SK-N-MC (cell line): Measurements from ENCODE around the gene MCU.

Source experiments
- EZH2 ChIP-seq: fragments of 200-600 bp; sonication (generic); IDR thresholded peaks from one replicate; pipeline ENCODE4 v1.6.1; 2017; ENCODE audit warnings: antibody characterized with exemption
- FOXP2 ChIP-seq: optimal IDR thresholded peaks from 2 replicates; pipeline ENCODE3; 2011; ENCODE audit warnings: mild to moderate bottlenecking, moderate library complexity; ENCODE audit not compliant: insufficient read depth; ENCODE audit errors: extremely low read length, control extremely low read depth
- POLR2AphosphoS5 ChIP-seq: IDR thresholded peaks from 2 replicates; pipeline ENCODE4 v1.6.1; 2012; ENCODE audit warnings: mild to moderate bottlenecking, low read depth, low read length, borderline replicate concordance

- no peak for TF ChIP-seq EZH2
- TF ChIP-seq POLR2AphosphoS5, result no peak
- no peak for TF ChIP-seq FOXP2
Observed at GRCh38 chr10:72932259-72933015, 240.5 kb downstream of the MCU start.
